Motor neuron (in vitro differentiated cells): ENCODE results near the gene ASB12. TPM values are rescaled to one million over a fixed set of nuclear protein-coding genes. Genes with fewer than 3 reads are reported as not detected.
A peak's percentile ranks its signal among the peaks of the same experiment; 100 is the strongest.
"Not testable (repeated sequence)": the region's sequence is repeated elsewhere in the genome, so short reads cannot be mapped to it uniquely, and the experiment has no call there.

Experiments
- ATAC-seq, 8 experiments: fragments of 200-7000 bp; cut with Tn5 transposase; replicated peaks in 6 of 8; 2 replicates each; pipeline ENCODE4 v1.8.0; 2021; ENCODE audit warnings: mild to moderate bottlenecking in 8 of 8, moderate library complexity in 8 of 8
- H3K27ac ChIP-seq, 2 donors: fragments of 250-450 bp; sonication (Bioruptor Pico); 2 replicates each; pipeline ENCODE4 v1.9.0; 2021; ENCODE audit warnings: antibody characterized with exemption in 2 of 2, mild to moderate bottlenecking in 2 of 2, moderate library complexity in 1 of 2
- H3K4me1 ChIP-seq, 2 donors: fragments of 250-450 bp; sonication (Bioruptor Pico); replicated peaks in 1 of 2; 2 replicates each; pipeline ENCODE4 v1.6.1; 2021; ENCODE audit warnings: antibody characterized with exemption in 2 of 2, mild to moderate bottlenecking in 2 of 2, moderate library complexity in 1 of 2
- H3K4me3 ChIP-seq, 5 donors: fragments of 250-450 bp; sonication (Bioruptor Pico); 2 replicates each; pipeline ENCODE4 v1.9.0; 2021; ENCODE audit warnings: antibody characterized with exemption in 5 of 5, mild to moderate bottlenecking in 5 of 5, moderate library complexity in 4 of 5
- WGBS, 10 experiments: fragments of 450-650 bp; shearing (Covaris generic); methylation state at CpG; one replicate each; pipeline ENCODE4 v1.0.0; 2022; 5-methylcytosine and 5-hydroxymethylcytosine counted together
- in situ Hi-C, 9 experiments: fragments of 400-800 bp; cut with MboI; loops; one replicate each; pipeline ENCODE4 v1.15.0; 2021; ENCODE audit warnings: low sequenced_read_pairs in 9 of 9, low pct_unique_long_range_greater_than_20kb in 2 of 9; ENCODE audit not compliant: unreplicated experiment in 9 of 9
- total RNA-seq, 8 experiments: library from RNA; unstranded; fragments of 300-600 nt; gene quantifications; 2 replicates each; pipeline versions ENCODE4 v1.2.3 to v1.2.4, GENCODE V29; 2022

Gene ASB12
- total RNA-seq: under 1 TPM in 5 of 8 experiments, not detected in 3; 0.11 to 0.54 (median 0.38) TPM

DNA sequence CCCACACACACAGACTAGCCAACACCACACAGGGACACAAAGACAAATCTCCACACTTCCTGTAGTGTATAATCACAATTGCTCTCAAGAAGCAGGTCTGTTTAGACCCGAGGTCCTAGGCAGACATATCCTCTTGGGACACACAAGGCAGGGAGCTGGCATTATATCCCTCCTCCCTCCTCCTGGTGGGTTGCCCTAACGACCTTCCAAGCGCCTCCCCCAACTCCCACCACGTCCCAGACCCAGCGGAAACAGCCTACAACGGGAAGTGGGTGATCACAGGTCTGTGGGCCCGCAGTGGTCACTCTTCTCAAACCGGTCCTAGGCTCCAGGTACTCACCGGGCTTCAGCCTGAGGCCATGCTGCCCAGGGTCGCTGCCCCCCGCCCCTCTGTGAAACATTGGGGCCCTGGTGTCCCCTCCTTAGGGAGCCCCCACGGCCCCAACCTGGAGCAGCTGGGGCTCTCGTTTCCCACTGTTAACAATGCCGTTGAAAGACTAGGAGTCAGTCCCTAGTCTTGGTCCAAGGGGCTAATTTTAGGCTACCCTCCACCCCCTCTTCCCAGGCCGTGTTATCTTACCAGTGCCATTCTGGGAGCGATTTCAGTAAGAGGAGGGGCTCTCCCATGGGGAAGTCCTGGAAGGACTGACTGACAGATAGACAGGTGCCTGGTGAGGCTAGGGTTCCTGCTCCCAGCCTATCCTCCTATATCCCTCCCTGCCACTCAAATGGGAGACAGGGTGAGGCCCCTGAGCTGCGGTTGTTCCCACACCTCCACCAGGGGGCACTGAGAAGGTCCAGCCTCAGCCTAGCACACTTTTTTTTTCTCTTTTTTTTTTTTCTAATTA is at the start of gene ASB12:
TSS of gene ASB12 (minus strand) at position 485 of the 848 bp plus-strand sequence. CDS start 4,957 bp downstream, outside the sequence.
- in situ Hi-C loops: no loop called here
- no peak for ATAC-seq
- Histone ChIP-seq H3K4me1 (no peaks in the 10 kb centered on the region), H3K27ac (no peak within 1 kb of the TSS), H3K4me3 (no peak within 1 kb of the TSS)
- 40% methylated on average over 1 of the region's 17 CpGs; no CpG with 5 or more reads in 9 of the 10 experiments for WGBS, 10 experiments

- Histone ChIP-seq H3K4me1 (no peaks in the 10 kb centered on the region), H3K4me3 (no peak overlapping the region), H3K27ac (no peak overlapping the region)
- ATAC-seq: no peak
- in situ Hi-C loops: no loop called here
Measured at GRCh38 chrX:64265265-64265664, 34.9 kb upstream of the ASB12 start.

DNA sequence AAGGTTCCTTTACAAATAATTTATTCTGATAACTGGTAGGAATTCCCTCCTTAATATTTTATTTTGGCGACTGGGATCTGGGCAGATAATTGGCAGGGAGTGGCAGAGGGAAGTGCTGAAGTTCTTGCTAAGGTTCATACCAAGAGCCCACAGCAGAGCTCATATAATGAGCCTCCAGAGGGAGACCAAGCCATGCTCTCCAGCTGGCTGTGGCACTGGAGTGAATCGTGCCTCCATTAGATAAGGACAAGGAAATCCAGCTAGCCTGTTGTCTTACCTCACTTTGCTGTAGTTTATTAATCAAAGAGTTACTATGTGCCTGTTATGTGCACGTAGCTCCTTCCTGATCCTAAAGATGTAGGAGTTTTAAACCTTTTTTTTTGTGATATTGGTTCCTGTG is 1.3 kb downstream of the ASB12 start:
- in situ Hi-C loops: no loop called here
- ATAC-seq: no peak
- Histone ChIP-seq H3K4me1 (no peaks in the 10 kb centered on the region), H3K27ac (no peak overlapping the region), H3K4me3 (no peak overlapping the region)
- WGBS, 10 experiments: 0 to 40% (median 18%) methylated on average over 1 to 3 of the region's 3 CpGs; no CpG with 5 or more reads in 6 of the 10 experiments

DNA sequence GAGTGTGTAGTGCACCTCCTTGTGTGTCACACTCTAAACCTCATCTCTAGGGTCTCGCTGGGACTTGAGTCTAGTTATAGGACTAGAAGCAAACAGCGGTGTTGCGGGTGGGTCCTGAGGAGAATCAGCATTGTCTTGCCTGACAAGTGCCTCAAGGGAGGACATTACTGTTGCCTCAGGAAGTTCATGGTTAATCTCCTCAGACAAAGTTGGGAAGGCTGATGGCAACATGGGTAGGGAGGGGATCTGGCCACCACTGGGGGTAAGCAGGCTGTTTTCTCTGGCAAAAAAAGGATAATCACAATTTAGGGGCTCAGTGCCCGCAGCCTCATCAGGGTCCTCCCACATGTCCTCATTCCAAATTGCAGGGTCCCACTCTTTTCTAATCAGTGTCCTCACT is 12.4 kb downstream of the ASB12 start:
- Histone ChIP-seq H3K4me1 (no peaks in the 10 kb centered on the region), H3K27ac (no peak overlapping the region), H3K4me3 (no peak overlapping the region)
- in situ Hi-C loops: no loop called here
- no peak for ATAC-seq
- WGBS, 10 experiments: 67% methylated on average over 3 of the region's 4 CpGs; no CpG with 5 or more reads in 9 of the 10 experiments

DNA sequence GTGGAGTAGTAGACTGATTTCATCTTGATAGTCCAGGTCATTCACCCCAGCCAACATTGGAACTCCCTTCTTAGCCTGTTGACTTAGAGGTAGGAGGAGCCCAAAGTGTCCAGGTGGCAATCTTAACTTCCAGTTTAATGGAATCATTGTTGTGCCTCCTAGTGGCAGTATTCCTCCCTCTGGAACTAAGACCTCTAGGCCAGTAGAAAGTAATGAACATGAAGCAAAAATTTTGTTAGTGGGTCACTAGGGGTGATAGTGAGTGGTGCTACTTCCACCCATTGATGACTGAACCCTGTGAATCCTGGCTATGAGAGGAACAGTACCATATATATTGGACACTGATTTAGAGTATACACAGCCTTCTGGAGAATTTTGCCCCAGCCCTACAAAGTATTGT is 16.4 kb downstream of the ASB12 start:
- ATAC-seq, H3K4me3 ChIP-seq, in situ Hi-C loops: not testable (repeated sequence)

GRCh38 chrX:64206556-64207162 is 23.7 kb downstream of the ASB12 start:
- Histone ChIP-seq H3K4me1 (peaks cover 9 to 14% of the 10 kb centered on the region in 2 donors), H3K27ac (peak overlapping the region; percentile 88 to 95), H3K4me3 (peak overlapping the region; percentile 48 to 93 (median 58))
- in situ Hi-C loops: no loop called here
- ATAC-seq: no peak
- 67% methylated on average over 3 of the region's 5 CpGs; no CpG with 5 or more reads in 9 of the 10 experiments for WGBS, 10 experiments

More for the DNA sequence above, 16.4 kb downstream of the ASB12 start:
- H3K27ac ChIP-seq, H3K4me1 ChIP-seq: not testable (repeated sequence)

GRCh38 chrX:64205735-64206501 is 24.5 kb downstream of the ASB12 start:
- Histone ChIP-seq H3K4me3 (peak overlapping the region; percentile 48 to 93 (median 58)), H3K27ac (peak overlapping the region; percentile 88 to 95), H3K4me1 (peaks cover 9 to 14% of the 10 kb centered on the region in 2 donors)
- peak; percentile 82 to 92 (median 90) for ATAC-seq
- WGBS, 10 experiments: 0 to 24% (median 3%) methylated on average over 5 to 9 of the region's 45 CpGs; no CpG with 5 or more reads in 6 of the 10 experiments
- in situ Hi-C loops: no loop called here

DNA sequence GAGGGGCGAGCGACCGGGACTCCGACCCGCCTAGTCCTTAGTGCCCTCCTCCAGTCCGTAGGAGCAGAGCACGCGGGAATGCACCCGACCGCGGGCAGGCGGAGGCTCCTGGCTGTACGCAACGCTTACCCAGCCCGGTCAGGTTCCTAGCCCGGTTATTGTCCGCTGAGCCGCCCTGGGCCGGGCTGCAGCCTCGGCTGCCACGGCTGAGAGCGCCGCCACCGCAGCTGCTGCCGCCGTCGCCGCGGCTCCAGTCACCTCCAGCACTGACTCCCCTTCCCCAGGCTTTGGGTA is 25.0 kb downstream of the ASB12 start, which contains the start of gene AMER1:
TSS of gene AMER1 (minus strand) at position 268 of the 294 bp plus-strand sequence. CDS start 12,422 bp downstream, outside the sequence.
- Histone ChIP-seq H3K4me3 (peak within 1 kb of the TSS; percentile 48 to 93 (median 58)), H3K4me1 (peaks cover 9 to 14% of the 10 kb centered on the region in 2 donors), H3K27ac (peak within 1 kb of the TSS; percentile 88 to 95)
- in situ Hi-C loops: no loop called here
- ATAC-seq: peak in 3 of 8 experiments; percentile 71 to 78 (median 72)
- WGBS, 10 experiments: no CpG with 5 or more reads among the region's 29 CpGs

DNA sequence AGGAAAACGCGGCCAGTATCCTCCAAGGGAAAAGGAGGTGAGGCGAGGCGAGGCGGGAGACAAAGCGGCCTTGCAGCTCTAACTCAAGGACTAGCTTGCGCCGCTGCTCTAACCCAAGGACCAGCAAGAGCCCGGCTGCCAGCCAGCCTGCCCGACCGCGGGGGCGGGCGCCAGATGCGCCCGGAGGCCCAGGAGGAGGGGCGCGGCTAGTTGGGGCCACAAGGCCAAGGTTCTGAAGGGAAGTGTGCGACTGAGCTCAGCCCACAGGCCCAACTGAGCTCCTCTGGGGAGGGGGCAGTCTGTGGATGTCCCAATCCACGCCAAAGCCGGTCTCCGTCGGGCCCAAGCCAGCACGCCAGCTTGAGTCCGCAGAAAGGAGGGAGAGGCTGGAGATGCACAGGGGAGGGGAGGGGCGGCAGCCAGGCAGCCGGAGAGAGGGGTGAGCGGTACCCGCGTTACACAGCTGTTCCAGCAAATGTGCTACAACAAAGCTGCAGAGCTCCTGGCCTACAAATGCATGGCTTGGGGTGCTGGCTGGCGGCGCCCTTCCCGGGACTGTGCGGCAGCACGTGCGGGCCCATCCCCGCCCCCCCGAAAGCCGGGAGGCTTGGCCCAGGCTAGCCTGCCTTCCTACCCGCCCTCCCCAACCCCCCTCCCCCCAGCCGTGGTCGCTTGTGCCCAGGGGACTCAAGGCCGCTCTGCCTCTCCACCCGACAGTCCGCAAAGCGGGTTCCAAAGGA is 25.5 kb downstream of the ASB12 start:
- Histone ChIP-seq H3K27ac (peak overlapping the region; percentile 80 to 88), H3K4me1 (peaks cover 9 to 14% of the 10 kb centered on the region in 2 donors), H3K4me3 (peak overlapping the region; percentile 48 to 93 (median 58))
- ATAC-seq: peak; percentile 3 to 28 (median 10)
- in situ Hi-C loops: no loop called here
- WGBS, 10 experiments: 0% methylated on average over 8 of the region's 46 CpGs; no CpG with 5 or more reads in 9 of the 10 experiments

DNA sequence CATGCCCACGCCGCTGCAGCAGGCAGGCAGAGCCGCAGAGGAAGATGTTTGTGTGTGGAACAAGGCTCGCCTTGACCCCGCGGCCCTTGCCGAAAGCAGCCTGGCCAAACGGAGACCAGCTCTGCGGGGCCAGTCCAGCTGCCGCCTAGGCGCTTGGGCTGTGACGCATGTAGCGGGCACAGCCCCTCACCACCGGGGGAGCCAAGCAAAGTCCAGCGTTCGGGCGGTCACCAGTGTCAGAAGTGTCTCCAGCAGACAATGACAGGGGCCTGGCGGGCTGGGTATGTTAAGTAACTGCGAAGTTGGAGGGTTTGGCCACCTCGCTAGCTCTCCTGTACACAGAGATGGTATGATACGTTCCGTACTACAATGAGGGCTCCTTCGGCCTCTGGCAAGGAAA is 26.2 kb downstream of the ASB12 start:
- in situ Hi-C loops: no loop called here
- peaks cover 9 to 14% of the 10 kb centered on the region in 2 donors for H3K4me1 ChIP-seq
- WGBS, 10 experiments: 0 to 30% methylated on average over 1 to 2 of the region's 23 CpGs; no CpG with 5 or more reads in 8 of the 10 experiments
- peak overlapping the region in 1 of 2 donors; percentile 88 for H3K27ac ChIP-seq
- ATAC-seq: no peak
- H3K4me3 ChIP-seq: peak overlapping the region; percentile 48 to 93 (median 58)

DNA sequence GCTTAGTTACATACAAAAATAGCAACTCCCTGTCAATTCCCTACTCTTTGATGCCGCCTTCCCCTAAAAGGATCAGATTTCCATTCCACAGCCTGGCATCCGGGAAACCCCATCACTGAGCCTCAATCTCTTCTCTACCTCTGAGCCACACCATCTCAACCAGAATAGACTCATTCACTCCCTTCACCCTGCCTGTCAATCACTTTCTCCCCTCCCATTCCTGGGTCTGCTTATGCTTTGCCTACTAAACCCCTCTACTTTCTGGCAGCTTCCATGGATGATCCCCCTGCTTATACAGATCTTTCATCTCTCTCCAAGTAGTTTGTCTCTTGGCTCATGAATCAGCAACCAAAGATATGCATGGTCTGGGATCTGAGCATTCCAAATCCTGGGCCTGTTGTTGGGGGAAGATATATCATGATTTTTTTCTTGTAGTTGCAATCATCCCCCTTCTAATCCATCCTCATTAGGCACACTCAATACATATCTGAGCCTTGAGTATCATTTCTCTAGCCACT is 27.5 kb downstream of the ASB12 start:
- no peak for ATAC-seq
- Histone ChIP-seq H3K4me3 (no peak overlapping the region), H3K27ac (no peak overlapping the region), H3K4me1 (peaks cover 9 to 14% of the 10 kb centered on the region in 2 donors)
- in situ Hi-C loops: no loop called here
- WGBS, 10 experiments: 42 to 63% methylated on average over 1 to 2 of the region's 2 CpGs; no CpG with 5 or more reads in 8 of the 10 experiments

DNA sequence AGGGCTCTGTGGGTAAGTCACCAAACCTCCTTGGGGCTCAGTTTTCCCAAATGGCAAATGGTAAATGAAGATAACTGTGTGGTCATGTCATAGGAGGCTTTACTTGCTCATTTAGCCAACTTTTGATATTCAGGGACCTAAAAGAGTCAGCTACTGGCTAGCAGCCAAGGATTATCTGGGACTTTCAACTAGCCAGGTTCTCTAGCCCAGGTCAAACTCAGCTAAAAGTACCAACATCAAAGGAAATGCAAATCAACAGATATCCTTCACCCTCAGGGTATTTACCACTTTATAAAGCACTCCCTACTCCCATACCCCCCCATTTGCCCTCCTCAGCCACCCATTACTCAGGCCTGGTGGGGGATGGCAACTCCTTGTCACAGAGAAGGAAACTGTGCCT is 32.4 kb downstream of the ASB12 start:
- no peak for ATAC-seq
- Histone ChIP-seq H3K4me1 (no peaks in the 10 kb centered on the region), H3K27ac (no peak overlapping the region), H3K4me3 (no peak overlapping the region)
- in situ Hi-C loops: no loop called here
